LHCN-M2 (cell line): Measurements from ENCODE around the gene ACR. TPM values are rescaled to one million over a fixed set of nuclear protein-coding genes. Genes with fewer than 3 reads are reported as not detected.
"Not testable (repeated sequence)": the region's sequence is repeated elsewhere in the genome, so short reads cannot be mapped to it uniquely, and the experiment has no call there.

ENCODE experiments used
- DNase-seq: peaks from one replicate; pipeline ENCODE4 v3.0.0-alpha.2; 2012; ENCODE audit warnings: low read depth
- total RNA-seq: library from RNA; depleted of rRNA; stranded (reverse); fragments of >200 nt; gene quantifications from 2 replicates; pipeline ENCODE4 v1.2.3, GENCODE V29; 2014; rRNA removed

ACR gene
- total RNA-seq, 1 experiment from 2014 or later: not detected

DNA sequence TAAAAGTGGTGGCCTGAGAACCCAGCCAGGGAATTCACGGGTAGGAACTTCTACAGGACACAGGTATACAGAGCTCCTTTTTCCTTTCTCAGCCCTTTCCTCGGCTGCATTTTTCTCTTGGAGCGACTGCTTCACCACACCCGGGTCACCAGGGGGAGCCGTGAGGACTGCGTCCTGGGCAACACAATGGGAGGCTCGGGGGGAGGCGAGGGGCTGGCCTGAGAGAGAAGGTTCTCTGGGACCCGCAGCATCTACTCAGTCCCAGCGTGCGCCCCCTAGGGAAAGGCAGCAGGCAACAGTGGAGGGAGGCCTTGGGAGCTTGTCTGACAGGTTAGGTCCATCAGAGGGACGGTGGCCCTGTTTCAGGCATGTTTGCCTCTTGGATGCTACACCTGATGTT is 37.1 kb downstream of the ACR start:
- DNase-seq: not testable (repeated sequence)

DNA sequence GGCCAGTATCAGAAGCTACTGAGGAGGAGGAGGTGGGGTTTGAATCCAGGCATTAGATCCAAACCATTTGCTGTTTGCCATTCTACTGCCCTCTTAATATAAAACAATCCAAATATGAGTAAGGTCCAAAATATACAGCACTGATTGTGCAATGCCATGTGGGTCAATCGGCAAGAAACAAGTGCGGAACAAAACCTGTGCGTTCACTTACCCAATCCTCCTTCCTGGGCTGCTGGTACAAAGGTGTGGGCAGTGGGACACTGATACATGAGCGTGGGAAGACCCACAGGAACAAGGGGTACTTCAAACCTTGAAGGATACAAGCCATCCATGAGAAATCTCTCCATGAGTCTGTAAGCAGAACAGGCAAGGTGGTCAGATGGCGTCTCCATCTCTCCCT is 39.6 kb downstream of the ACR start:
- not testable (repeated sequence) for DNase-seq

DNA sequence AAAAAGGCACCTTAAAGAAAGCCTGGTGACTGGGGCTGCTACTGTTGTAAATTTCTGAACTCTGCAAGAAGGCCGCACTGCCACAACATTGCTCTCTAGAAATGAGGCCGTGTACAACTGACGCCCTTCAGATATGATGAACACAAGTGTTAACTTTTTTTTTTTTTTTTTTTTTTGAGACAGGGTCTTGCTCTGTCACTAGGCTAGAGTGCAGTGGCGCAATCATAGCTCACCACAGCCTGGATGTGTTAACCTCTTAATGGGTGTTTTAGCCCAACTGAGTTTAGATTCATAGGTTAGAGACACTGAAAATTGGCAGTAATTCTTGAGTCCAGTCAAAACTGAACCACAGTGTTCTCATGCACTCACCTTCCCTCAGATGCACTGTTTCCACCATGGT is 42.2 kb downstream of the ACR start:
- DNase-seq: not testable (repeated sequence)

DNA sequence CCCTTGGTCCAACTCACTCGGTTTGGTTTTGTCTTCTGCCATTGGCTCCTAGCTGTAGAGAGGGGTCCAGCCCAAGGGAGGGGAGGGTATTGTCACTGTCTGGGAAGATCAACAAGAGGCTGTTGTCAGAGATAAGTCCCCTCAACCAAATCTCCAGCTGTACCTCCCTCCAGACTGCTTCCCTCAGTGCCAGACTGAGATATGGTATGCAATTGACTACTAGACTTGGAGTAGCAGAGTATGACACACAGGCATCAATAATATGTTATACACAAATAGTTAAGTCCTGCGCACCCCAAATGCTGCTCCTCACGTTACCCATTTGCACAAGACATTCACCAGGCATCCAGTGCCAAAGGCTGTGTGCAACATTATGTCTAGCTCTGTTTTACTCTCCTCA is 44.2 kb downstream of the ACR start:
- not testable (repeated sequence) for DNase-seq

DNA sequence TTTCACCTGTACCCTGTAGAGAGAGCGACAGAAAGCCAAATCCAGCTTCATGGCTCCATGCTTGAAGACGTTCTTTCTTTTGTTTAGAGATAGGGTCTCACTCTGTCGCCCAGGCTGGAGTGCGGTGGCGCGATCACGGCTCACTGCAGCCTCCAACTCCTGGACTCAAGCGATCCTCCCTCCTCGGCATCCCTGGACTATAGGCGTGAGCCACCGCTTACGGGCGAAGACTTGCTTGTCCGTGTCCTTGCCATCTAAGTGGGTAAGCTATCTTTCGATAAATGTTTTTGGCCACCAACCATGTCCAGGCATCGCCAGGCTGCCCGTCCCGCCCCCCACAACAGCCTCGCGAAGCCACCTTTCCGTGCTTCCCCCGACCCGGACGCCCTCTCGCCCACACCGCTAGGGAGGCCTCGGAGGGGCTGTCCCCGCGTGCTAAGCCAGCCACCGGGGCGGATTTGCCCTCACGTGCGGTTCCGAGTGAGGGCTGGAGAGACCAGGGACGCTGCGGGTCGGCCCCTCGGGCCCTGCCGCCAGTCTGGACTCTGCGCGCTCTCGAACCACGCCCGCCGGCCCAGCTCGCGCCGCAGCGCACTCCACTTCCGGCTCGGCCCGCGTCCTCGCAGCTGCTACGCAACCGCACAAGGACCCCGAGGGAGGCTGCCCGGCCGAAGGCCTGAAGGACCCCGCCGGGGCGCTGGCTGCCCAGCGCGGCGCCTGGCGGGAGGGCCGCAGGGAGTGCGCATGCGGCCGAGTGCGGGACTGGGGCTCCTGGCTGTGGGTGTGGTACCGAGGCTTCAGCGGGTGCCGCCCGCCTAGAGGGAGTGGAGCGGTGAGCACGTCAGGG is 45.3 kb downstream of the ACR start, which contains the start of gene RABL2B:
Gene RABL2B (minus strand): TSS at position 604 of the 847 bp plus-strand sequence. CDS start 1,342 bp downstream, outside the sequence.
- peak; percentile 79 for DNase-seq

DNA sequence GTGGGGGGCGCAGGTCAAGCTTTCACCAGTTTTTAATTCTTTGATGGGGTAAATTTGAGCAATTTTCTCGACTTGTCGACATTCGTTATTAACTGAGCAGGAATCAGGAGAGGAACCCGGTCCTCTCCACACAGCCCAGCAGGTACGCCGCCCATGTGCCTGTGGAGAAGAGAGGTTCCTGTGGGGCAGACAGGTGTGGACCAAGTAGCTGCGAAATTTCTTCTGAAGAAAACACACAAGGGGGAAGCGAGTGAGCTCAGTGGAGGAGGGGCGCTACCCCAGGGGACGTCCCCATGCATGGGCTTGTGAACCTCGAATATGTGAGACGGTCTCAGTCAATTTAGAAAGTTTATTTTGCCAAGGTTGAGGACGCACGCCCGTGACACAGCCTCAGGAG is 45.9 kb downstream of the ACR start:
- DNase-seq: not testable (repeated sequence)

DNA sequence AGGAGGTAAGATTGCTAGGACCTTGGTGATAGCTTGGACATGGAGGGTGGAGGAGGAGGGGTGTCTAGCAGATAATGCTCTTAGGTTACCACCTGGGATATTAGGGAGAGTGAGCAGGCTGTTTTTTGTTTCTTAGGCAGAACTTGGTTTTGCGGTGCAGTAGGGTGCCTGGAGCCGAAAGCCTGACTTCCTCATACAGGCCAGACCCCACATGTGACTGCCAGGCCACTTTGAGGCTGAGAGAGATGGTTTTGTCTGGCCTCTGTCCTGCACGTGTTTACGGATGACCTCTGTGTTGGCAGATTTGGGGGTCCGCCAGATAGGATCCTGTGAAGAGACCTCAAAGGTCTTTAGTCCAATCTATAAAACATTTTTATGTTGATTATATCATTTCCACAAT is 47.3 kb downstream of the ACR start:
- DNase-seq: not testable (repeated sequence)

DNA sequence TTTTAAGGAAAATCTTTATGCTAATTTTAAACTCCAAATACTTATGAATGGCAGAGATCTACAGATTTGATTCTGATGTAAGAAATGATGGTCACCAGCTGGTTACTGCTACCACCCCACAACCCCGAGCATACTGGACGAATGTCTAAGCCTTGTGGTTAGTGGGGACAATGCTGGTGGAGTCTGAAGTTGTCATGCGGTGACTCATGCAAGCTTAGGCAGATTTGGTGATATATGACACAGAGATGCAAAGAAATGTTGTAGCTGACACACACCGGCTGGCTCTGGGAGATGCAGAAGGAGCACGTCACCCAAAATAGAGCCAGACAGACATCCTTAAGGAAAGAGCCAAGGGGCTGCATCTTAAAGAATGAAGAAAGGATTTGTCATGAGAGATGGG is 48.9 kb downstream of the ACR start:
- DNase-seq: not testable (repeated sequence)

Other genes starting within 250 kb of the ACR start
- gene LMF2, start 230.5 kb upstream of the ACR start, total RNA-seq: 87.5 and 98.3 TPM in 2 replicates
- gene NCAPH2, start 230.0 kb upstream of the ACR start, total RNA-seq: 72.1 and 75.2 TPM in 2 replicates
- 7.4 and 7.7 TPM in 2 replicates for gene SCO2, start 212.6 kb upstream of the ACR start, total RNA-seq
- 3.6 and 4.3 TPM in 2 replicates for gene TYMP, start 208.2 kb upstream of the ACR start, total RNA-seq
- not detected in 2 replicates for gene KLHDC7B, start 192.3 kb upstream of the ACR start, total RNA-seq
- not detected in 2 replicates for gene SYCE3, start 175.3 kb upstream of the ACR start, total RNA-seq
- 9.0 and 9.4 TPM in 2 replicates for gene CPT1B, start 159.8 kb upstream of the ACR start, total RNA-seq
- gene CHKB, start 155.4 kb upstream of the ACR start, total RNA-seq: 44.9 and 53.0 TPM in 2 replicates
- 0.13 and 0.17 TPM in 2 replicates for gene MAPK8IP2, start 137.4 kb upstream of the ACR start, total RNA-seq
- 33.9 and 40.4 TPM in 2 replicates for gene ARSA, start 110.1 kb upstream of the ACR start, total RNA-seq
- gene SHANK3, start 65.4 kb upstream of the ACR start, total RNA-seq: 0.58 and 0.75 TPM in 2 replicates
- gene RABL2B, start 45.4 kb downstream of the ACR start, total RNA-seq: 12.3 and 13.5 TPM in 2 replicates